Measurements from ENCODE around the gene GON4L.

GON4L gene

GRCh38 chr1:155860970-155861510 lies 4.0 kb upstream of the GON4L start:
- TF ChIP-seq CTCF (IDR thresholded peaks at IDR 0.05; ENCODE audit: low read depth, low read length, poor library complexity, severe bottlenecking) (no peak), EZH2phosphoT487 (IDR thresholded peaks at IDR 0.05; ENCODE audit: borderline replicate concordance, low read length) (no peak)
- H3K27me3 ChIP-seq (ENCODE audit: control insufficient read depth, low read length), result no peaks in the 10 kb centered on the region
- H3F3A ChIP-seq (ENCODE audit: control insufficient read depth, insufficient read depth), result peaks cover 19% of the 10 kb centered on the region
- H3K9me3 ChIP-seq (ENCODE audit: control insufficient read depth, insufficient read depth, low read length), result no peaks in the 10 kb centered on the region
- H3K4me2 ChIP-seq (ENCODE audit: low read length), result peak overlapping the region; percentile 98
- peaks cover 4% of the 10 kb centered on the region; the same call in 1 of the 2 replicates for H3K36me3 ChIP-seq (ENCODE audit: control insufficient read depth, low read length)
- H3K9me2 ChIP-seq (replicated peaks; ENCODE audit: control insufficient read depth, low read length), result no peaks in the 10 kb centered on the region
- peak overlapping the region; percentile 78 for H3K27ac ChIP-seq (ENCODE audit: low read depth, low read length)
- H3K79me2 ChIP-seq (ENCODE audit: control insufficient read depth, low read length), result peaks cover 56% of the 10 kb centered on the region
- no peaks in the 10 kb centered on the region for H4K20me1 ChIP-seq (ENCODE audit: control insufficient read depth, insufficient read depth, low read depth, low read length)
- H3K4me1 ChIP-seq (ENCODE audit: control insufficient read depth, low read length), result peaks cover 42% of the 10 kb centered on the region
- H3K4me3 ChIP-seq (ENCODE audit: low read length), result peak overlapping the region; percentile 91

GRCh38 chr1:155859881-155860871 lies 3.2 kb upstream of the GON4L start:
- H3K4me3 ChIP-seq (ENCODE audit: low read length), result peak overlapping the region; percentile 91
- no peaks in the 10 kb centered on the region for H3K9me2 ChIP-seq (replicated peaks; ENCODE audit: control insufficient read depth, low read length)
- no peaks in the 10 kb centered on the region for H3K27me3 ChIP-seq (ENCODE audit: control insufficient read depth, low read length)
- peak overlapping the region; percentile 78 for H3K27ac ChIP-seq (ENCODE audit: low read depth, low read length)
- peaks cover 64% of the 10 kb centered on the region for H3K79me2 ChIP-seq (ENCODE audit: control insufficient read depth, low read length)
- peaks cover 19% of the 10 kb centered on the region for H3F3A ChIP-seq (ENCODE audit: control insufficient read depth, insufficient read depth)
- H3K4me1 ChIP-seq (ENCODE audit: control insufficient read depth, low read length), result peaks cover 49% of the 10 kb centered on the region
- H3K9me3 ChIP-seq (ENCODE audit: control insufficient read depth, insufficient read depth, low read length), result no peaks in the 10 kb centered on the region
- peak overlapping the region; percentile 98 for H3K4me2 ChIP-seq (ENCODE audit: low read length)
- peaks cover 8% of the 10 kb centered on the region for H3K36me3 ChIP-seq (ENCODE audit: control insufficient read depth, low read length)
- H4K20me1 ChIP-seq (ENCODE audit: control insufficient read depth, insufficient read depth, low read depth, low read length), result no peaks in the 10 kb centered on the region; the same call in 1 of the 2 replicates
- TF ChIP-seq CTCF (IDR thresholded peaks at IDR 0.05; ENCODE audit: low read depth, low read length, poor library complexity, severe bottlenecking) (no peak), EZH2phosphoT487 (IDR thresholded peaks at IDR 0.05; ENCODE audit: borderline replicate concordance, low read length) (no peak)

- Histone ChIP-seq H3K27ac (ENCODE audit: low read depth, low read length) (peak within 1 kb of the TSS; percentile 78), H3K36me3 (ENCODE audit: control insufficient read depth, low read length) (peaks cover 16% of the 10 kb centered on the region), H3K4me3 (ENCODE audit: low read length) (peak within 1 kb of the TSS; percentile 91), H3K9me2 (replicated peaks; ENCODE audit: control insufficient read depth, low read length) (no peaks in the 10 kb centered on the region), H3K79me2 (ENCODE audit: control insufficient read depth, low read length) (peaks cover 73% of the 10 kb centered on the region), H4K20me1 (ENCODE audit: control insufficient read depth, insufficient read depth, low read depth, low read length) (no peaks in the 10 kb centered on the region; the same call in 1 of the 2 replicates), H3K4me2 (ENCODE audit: low read length) (peak within 1 kb of the TSS; percentile 98), H3K27me3 (ENCODE audit: control insufficient read depth, low read length) (no peaks in the 10 kb centered on the region), H3K4me1 (ENCODE audit: control insufficient read depth, low read length) (peaks cover 49% of the 10 kb centered on the region), H3K9me3 (ENCODE audit: control insufficient read depth, insufficient read depth, low read length) (no peaks in the 10 kb centered on the region), H3F3A (ENCODE audit: control insufficient read depth, insufficient read depth) (peaks cover 19% of the 10 kb centered on the region)
- no peak for TF ChIP-seq EZH2phosphoT487 (IDR thresholded peaks at IDR 0.05; ENCODE audit: borderline replicate concordance, low read length)
- no peak for TF ChIP-seq CTCF (IDR thresholded peaks at IDR 0.05; ENCODE audit: low read depth, low read length, poor library complexity, severe bottlenecking)
Observed at GRCh38 chr1:155859234-155859829, 2.3 kb upstream of the GON4L start, which contains the start of gene SYT11. SYT11 (plus strand) TSS chr1:155859567; CDS start chr1:155859762, 195 bp downstream.
